ENCODE data around the gene EIF3J. TPM values are rescaled to one million over a fixed set of nuclear protein-coding genes. Genes with fewer than 3 reads are reported as not detected.

The EIF3J gene
- total RNA-seq, 4 donors from 2014 or later: 49.3 to 115 (median 54.5) TPM

- TF ChIP-seq CTCF (IDR thresholded peaks at IDR 0.05; ENCODE audit: low read depth): no peak
Observed at GRCh38 chr15:44532689-44533088, 4.3 kb upstream of the EIF3J start.

GRCh38 chr15:44535092-44535491, 1.9 kb upstream of the EIF3J start:
- TF ChIP-seq CTCF (IDR thresholded peaks at IDR 0.05; ENCODE audit: low read depth): no peak

GRCh38 chr15:44535523-44536301, 1.2 kb upstream of the EIF3J start:
- no peak for TF ChIP-seq CTCF (IDR thresholded peaks at IDR 0.05; ENCODE audit: low read depth)

DNA sequence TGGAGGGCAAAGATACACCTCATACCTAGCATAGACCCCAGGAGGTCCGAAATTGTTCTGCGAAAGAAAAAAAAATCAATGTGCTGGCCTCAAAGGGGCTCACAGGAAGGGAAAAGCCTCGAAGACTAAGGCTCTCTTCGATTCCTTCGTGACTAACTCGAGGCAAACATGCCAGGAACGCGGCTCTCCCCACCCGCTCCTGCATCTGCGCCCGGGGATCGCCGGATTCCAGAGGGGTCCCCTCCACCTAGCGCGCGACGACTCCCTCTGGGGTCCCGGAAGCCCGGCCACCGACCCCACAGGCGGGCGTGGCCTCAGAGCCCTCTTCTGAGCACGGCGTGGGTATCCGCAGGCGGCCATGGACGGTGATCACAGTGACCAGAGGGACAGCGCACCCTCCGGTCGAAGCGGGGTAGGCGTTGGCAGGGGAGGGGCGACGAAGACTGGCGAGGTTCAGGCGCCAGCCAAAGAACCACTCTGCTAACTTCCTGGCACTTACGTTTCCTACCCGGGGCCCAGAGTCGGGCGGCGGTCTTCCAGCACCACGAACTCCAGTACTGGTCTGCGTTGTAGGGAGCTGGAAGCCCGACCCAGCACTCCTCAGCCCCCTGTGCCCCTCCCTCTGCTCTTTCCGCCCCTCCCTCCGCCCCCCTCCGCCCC, 515 bp upstream of the EIF3J start:
- TF ChIP-seq CTCF (IDR thresholded peaks at IDR 0.05; ENCODE audit: low read depth): no peak

GRCh38 chr15:44537735-44538240, 841 bp downstream of the EIF3J start:
- TF ChIP-seq CTCF (IDR thresholded peaks at IDR 0.05; ENCODE audit: low read depth): no peak

GRCh38 chr15:44541282-44541958, 4.5 kb downstream of the EIF3J start:
- TF ChIP-seq CTCF (IDR thresholded peaks at IDR 0.05; ENCODE audit: low read depth): no peak

GRCh38 chr15:44542596-44542995, 5.6 kb downstream of the EIF3J start:
- TF ChIP-seq CTCF (IDR thresholded peaks at IDR 0.05; ENCODE audit: low read depth): no peak

Measured in subcutaneous adipose tissue (tissue), 4 donors.